GM18861 (cell line): ENCODE results near the gene TMEM141.
A peak's percentile ranks its signal among the peaks of the same experiment; 100 is the strongest.
"Not testable (repeated sequence)": the region's sequence is repeated elsewhere in the genome, so short reads cannot be mapped to it uniquely, and the experiment has no call there.

Experiments used
- ATAC-seq: cut with Tn5 transposase; IDR thresholded peaks from one replicate; pipeline ENCODE4 v1.9.1; 2021; ENCODE audit not compliant: unreplicated experiment

Gene TMEM141

DNA sequence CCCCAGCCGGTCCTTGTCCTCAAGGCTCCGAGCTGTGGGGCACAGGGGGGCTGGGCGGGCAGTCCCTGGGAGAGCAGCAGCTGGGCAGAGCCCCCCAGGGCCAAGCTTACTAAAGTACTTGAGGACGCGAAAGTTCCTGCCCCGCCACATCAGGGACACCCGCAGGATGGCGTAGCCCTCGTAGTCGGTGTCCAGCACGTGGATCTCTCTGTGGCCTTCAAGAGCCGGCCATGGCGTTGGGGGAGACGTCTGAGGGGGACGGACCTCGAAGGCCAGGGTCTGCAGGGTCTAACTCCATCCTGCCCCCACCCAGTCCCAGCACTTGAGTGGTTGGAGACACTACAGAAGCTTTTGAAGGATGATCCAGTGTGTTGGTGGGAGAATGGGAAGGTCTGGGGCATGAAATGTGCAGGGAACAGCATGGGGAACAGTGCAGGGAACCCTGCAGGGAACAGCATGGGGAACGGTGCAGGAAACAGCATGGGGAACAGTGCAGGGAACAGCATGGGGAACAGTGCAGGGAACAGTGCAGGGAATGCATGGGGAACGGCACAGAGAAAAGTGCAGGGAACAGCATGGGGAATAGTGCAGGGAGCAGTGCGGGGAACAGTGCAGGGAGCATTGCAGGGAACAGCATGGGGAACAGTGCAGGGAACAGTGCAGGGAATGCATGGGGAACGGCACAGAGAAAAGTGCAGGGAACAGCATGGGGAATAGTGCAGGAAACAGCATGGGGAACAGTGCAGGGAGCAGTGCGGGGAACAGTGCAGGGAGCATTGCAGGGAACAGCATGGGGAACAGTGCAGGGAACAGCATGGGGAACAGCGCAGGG lies 35.6 kb upstream of the TMEM141 start:
- not testable (repeated sequence) for ATAC-seq

GRCh38 chr9:136756134-136756438 lies 35.1 kb upstream of the TMEM141 start:
- ATAC-seq = no peak

GRCh38 chr9:136756836-136757235 lies 34.3 kb upstream of the TMEM141 start:
- no peak for ATAC-seq

- no peak for ATAC-seq
These were observed 33.8 kb upstream of the TMEM141 start for GRCh38 chr9:136757328-136757727.

- no peak for ATAC-seq
These were observed 33.4 kb upstream of the TMEM141 start for GRCh38 chr9:136757751-136758140.

- no peak for ATAC-seq
These were observed 32.1 kb upstream of the TMEM141 start for GRCh38 chr9:136759001-136759400.

DNA sequence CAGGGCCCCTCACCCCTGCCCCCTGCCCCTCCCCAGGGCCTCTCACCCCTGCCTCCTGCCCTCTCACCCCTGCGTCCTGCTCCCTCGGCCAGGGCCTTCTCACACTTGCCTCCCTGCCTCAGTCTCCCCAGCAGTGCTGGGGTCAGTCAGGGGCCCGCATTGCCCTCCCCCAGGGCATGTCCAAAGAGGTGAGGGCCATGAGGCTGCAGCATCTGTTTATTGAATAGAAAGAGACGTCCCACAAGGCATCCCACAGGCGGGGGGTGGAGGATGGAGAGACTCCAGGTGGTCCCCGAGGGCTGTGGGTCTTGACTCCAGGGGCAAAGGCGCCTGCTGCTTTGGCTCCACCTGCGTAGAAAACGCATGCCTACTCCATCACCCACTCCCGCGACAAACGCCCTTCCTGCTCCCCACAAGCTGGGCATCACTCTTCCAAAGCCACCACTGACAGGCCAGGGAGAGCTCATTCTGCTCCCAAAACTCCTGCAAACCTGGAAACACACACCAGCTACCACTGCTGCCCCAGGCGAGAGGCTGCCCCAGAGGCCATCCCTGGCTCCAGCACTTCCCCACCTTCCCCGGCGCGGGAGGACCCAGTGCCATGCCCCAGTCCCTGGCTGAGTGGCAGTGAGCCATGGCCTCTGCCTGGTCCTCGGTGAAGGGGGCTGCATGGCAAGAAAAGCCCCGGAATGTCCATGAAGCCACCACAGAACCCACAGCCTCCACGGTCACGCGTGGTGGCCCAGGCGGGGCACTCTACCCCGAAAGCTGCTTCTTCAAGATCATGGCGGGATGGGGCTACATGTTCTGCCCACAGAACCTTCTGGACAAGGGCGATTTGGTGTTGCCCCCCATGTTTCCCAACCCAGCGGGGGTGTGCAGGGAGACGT lies 31.5 kb upstream of the TMEM141 start:
- ATAC-seq = no peak

DNA sequence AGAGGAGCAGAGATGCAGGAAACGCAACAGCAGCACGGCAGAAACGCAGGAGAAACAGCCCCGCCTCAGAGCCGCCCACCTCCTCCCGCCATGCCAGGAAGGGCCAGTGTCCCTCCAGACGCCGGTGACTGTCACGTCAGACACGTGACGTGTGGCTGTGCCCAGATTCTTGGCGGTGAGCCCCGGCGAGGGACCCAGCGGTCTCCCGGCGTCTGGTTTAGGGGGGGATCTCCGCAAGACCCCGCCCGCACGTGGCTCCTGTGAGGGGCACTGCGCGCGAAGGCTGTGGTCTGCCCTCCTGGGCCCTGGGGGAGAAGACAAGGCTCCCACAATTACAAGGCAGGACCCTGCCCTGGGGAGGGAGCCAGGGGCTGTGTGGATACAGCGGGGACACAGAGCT lies 30.7 kb upstream of the TMEM141 start:
- ATAC-seq = no peak

DNA sequence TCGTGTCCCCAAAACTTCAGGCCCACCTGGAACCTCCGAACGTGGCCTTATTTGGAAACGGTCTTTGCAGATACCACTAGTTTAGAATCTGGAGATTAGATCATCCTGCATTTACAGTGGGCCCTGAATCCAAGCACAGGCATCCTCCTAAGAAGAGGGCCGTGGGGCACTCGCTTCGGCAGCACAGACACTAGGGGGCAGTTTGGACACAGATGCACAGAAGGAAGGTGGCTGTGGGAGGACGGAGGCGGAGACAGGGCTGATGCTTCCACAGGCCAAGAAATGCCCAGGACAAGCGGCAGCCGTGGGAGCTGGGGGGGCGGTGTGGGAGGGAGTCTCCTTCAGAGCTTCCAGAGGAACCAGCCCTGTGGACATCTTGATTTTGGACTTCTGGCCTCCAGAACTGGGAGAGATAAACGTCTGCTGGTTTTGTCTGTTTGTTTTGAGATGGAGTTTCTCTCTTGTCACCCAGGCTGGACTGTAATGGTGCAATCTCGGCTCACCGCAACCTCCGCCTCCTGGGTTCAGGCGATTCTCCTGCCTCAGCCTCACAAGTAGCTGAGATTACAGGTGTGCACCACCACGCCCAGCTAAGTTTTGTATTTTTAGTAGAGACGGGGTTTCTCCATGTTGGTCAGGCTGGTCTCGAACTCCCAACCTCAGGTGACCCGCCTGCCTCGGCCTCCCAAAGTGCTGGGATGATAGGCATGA lies 30.2 kb upstream of the TMEM141 start:
- ATAC-seq = not testable (repeated sequence)

DNA sequence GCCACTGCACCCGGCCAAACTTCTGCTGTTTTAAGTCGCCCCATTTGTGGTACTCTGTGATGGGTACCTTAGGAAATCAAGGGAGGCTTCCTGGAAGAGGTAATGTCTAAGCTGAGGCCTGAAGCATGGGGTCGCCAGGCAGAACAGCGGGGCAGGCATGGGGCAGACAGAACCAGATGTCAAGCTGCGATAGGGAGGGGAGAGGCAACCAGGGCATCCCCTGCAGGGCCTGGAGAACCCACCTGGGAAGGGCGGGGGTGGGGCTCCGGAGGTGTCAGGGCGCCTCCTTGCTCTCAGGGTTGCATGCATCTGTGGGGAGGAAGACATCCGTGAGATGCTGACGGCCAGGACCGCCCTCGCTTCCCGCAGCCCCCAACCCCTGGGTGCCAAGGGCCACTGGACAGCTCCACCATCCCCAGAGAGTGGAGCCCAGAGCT lies 29.6 kb upstream of the TMEM141 start:
- no peak for ATAC-seq

DNA sequence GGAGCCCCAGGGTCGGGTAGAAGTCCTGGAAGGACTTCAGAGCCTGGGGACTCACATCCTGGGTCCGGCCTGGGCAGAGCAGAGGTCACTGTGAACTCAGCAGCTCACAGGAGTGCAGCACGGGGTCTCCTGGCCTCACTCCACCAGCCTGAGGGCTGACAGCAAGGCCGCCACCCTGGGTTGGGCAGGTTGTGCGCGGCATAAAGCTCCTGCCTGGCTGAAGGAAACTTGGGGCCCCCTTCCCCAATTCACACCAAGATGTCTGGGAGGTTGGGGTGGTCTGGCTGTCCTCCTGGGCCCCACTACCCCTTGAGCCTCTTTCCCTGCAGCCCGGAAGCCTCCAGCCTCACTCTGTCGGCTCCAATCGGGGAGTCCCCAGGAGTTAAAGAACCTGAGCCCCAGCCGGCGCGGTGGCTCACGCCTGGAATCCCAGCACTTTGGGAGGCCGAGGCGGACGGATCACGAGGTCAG lies 28.9 kb upstream of the TMEM141 start:
- no peak for ATAC-seq

- ATAC-seq = no peak
These were observed 28.1 kb upstream of the TMEM141 start for GRCh38 chr9:136762915-136763648.

GRCh38 chr9:136763649-136764035 lies 27.5 kb upstream of the TMEM141 start:
- ATAC-seq = no peak

DNA sequence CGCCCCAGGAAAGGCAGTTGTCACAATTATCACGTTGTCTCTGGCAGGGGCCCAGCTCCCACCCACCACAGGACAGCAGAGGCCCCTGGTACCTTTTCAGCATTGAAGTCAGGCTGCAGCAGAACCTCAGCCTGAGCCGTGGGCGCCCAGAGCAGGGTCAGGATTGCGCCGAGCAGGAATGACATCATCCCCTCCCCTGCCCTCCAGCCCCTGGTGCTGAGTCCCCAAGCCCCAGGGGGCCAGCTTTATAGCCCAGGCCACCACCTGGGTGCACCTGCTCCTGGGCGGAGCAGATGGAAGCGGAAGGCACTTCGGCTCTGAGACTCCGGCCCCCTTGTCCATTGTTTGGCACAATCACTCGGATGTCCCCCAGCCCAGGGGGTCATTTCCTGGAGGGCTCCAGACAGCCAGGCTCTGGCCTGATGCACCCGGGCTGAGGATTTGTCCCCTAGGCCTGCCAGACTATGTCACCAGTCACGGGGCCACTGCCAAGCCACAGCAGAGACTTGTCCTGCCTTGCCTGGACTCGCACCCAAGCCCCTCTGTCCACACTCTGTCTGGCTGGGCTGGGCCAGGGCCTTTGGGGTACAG lies 26.7 kb upstream of the TMEM141 start, which contains the start of gene LCN15:
LCN15 (minus strand) TSS at position 218 of the 591 bp plus-strand sequence; CDS start at position 188, 30 bp downstream.
- no peak for ATAC-seq

- ATAC-seq = no peak
These were observed 26.1 kb upstream of the TMEM141 start for GRCh38 chr9:136765041-136765440.

- peak; percentile 47 for ATAC-seq
These were observed 25.3 kb upstream of the TMEM141 start for GRCh38 chr9:136765745-136766409.

- not testable (repeated sequence) for ATAC-seq
These were observed 24.6 kb upstream of the TMEM141 start for GRCh38 chr9:136766410-136767120.

DNA sequence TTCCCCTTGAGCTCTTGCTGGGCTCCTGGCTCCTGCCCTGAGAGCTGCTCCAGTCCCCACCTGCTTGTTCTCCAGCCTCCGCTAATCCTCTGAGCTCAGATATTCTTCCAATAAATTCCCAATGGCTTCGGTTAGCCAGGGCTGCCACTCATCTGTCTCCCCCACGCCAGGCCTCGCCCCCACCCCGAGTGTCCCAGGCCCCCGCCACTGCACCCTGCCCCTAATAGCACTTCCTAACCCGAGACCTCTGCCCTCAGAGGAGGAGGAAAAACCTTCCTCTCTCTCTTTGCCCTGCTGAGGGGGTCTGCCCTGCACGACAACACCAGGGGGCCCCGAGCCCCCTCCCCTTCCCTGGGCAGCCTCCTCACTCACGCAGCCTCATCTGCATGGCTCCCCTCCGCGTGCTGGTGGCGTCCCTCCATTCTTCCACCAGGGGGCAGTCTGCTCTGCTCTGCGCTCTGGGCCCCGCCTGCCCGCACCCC lies 21.4 kb upstream of the TMEM141 start:
- no peak for ATAC-seq

DNA sequence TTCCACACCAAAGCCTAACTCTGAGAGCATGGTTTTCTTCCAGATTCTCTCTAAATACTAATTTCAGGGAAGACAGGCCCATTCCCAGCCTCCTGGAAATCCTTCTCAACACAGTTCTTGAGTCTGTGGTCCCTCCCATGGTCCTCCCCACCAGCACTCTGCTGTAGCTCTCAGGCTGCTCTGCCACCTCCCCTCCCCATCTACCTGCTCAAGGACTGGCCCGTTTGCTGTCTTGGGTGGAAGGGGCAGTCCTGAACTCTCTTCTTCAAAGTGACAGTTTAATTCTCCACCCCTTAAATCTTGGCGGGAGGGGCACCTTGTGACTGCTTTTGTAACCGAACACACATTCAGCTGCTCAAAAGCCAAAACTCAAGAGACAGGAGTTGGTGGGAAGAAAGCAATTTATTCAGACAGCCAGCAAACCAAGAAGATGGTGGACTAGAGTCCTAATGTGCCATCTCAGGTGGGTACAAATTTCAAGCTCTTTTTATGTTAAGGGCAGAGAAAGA lies 19.2 kb upstream of the TMEM141 start:
- no peak for ATAC-seq
